Measurements from ENCODE around the gene KCNK10. TPM values are rescaled to one million over a fixed set of nuclear protein-coding genes. Genes with fewer than 3 reads are reported as not detected.

The KCNK10 gene
- total RNA-seq, 4 donors from 2014 or later, result not detected

- DNase-seq (ENCODE audit: low spot score), result no peak
- TF ChIP-seq, protein P1, sequence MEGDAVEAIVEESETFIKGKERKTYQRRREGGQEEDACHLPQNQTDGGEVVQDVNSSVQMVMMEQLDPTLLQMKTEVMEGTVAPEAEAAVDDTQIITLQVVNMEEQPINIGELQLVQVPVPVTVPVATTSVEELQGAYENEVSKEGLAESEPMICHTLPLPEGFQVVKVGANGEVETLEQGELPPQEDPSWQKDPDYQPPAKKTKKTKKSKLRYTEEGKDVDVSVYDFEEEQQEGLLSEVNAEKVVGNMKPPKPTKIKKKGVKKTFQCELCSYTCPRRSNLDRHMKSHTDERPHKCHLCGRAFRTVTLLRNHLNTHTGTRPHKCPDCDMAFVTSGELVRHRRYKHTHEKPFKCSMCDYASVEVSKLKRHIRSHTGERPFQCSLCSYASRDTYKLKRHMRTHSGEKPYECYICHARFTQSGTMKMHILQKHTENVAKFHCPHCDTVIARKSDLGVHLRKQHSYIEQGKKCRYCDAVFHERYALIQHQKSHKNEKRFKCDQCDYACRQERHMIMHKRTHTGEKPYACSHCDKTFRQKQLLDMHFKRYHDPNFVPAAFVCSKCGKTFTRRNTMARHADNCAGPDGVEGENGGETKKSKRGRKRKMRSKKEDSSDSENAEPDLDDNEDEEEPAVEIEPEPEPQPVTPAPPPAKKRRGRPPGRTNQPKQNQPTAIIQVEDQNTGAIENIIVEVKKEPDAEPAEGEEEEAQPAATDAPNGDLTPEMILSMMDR (IDR thresholded peaks at IDR 0.05), result no peak
- ATAC-seq (ENCODE audit: low FRiP score), result no peak
Measured at GRCh38 chr14:88327497-88327896, 4.4 kb upstream of the KCNK10 start.

- DNase-seq (ENCODE audit: low spot score) (no peak), ATAC-seq (ENCODE audit: low FRiP score) (no peak)
- TF ChIP-seq, protein P1 (IDR thresholded peaks at IDR 0.05), result no peak
Measured at GRCh38 chr14:88326352-88327103, 3.5 kb upstream of the KCNK10 start.

DNA sequence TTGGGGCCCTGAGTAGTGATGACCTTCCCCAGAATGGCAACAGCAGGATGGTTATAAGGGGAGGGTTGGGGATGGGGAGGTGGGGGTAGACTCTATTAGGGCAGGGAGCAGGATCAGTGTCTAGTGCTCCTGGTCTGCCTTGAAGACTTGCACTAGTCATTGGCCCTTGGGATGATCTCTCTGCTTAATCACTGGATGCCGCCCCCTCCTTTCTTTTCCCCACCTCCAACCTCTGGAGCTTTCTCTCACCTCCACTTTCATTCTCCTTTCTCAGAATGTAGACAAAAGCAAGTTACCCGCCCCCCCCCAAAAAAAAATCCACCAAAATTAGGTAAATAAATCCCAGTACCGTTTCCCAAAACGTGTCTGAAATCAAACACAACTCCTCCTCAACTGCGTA lies 2.8 kb upstream of the KCNK10 start:
- TF ChIP-seq, protein P1 (IDR thresholded peaks at IDR 0.05), result no peak
- DNase-seq (ENCODE audit: low spot score) (no peak), ATAC-seq (ENCODE audit: low FRiP score) (no peak)

DNA sequence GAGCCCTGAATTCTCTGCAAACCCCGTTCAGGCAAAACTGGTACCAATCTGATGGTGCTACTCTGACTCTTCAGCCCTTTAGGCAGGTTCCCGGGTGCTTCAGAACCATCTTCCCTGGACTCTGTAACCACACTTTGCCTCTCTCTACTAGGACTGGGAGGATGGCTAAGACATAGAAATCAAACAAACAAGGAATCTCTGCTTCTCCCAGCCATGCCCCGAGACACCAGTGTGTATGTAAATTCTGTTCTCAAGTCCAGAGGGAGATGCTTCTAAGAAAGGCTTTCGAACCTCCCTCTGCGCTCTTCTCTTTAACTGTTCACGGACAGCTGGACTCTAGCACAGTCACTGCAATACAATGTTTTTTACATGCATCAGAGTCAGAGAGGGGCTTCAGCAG lies 1.9 kb upstream of the KCNK10 start:
- no peak for DNase-seq (ENCODE audit: low spot score)
- no peak for ATAC-seq (ENCODE audit: low FRiP score)
- TF ChIP-seq, protein P1 (IDR thresholded peaks at IDR 0.05), result no peak

GRCh38 chr14:88324491-88324890 lies 1.4 kb upstream of the KCNK10 start:
- no peak for ATAC-seq (ENCODE audit: low FRiP score)
- TF ChIP-seq, protein P1 (IDR thresholded peaks at IDR 0.05), result no peak

DNA sequence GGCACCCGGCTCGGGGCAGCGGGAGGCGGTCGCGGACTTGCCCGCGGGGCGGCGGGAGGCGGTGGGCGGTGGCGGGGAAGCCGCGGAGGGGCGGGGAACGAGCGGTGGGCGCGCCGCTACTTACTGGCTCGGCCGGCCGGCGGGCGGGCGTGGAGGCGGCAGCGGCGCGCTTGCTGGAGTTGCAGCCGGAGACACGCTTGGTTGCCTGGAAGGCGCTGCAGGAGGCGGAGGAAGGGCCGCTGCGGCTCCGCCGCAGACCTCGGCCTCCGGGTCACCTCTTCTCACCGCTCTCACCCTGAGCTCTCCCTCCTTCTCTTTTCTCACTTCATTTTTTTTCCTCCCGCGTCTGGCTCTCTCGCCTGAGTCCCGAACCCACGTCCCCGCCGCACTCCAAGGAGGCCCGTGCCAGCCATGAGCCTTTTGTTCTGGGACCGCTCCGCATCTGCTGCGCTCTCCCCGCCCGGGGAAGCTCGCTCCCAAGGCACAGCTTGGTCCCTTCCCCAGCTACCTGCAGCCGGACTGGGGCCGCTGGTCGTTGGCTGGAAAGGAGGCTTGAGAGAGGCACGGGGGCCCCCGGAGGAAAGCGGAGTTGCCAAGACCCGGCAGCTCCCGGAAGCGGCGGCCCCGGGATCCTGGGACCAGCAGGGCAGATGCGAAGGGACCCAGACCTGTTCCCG lies 592 bp upstream of the KCNK10 start:
- ATAC-seq (ENCODE audit: low FRiP score), result no peak
- TF ChIP-seq, protein P1 (IDR thresholded peaks at IDR 0.05), result no peak

More at GRCh38 chr14:88324491-88324890, 1.4 kb upstream of the KCNK10 start:
- no peak for DNase-seq (ENCODE audit: low spot score)

More for the DNA sequence above, 592 bp upstream of the KCNK10 start:
- no peak for DNase-seq (ENCODE audit: low spot score)
